Parathyroid adenoma (tissue), 2 donors: ENCODE measurements around the gene PANX3.

Experiments used
- H2AFZ ChIP-seq: fragments of 300-600 bp; sonication (generic); one replicate; pipeline ENCODE4 v1.7.0; 2017; ENCODE audit warnings: antibody characterized with exemption, mild to moderate bottlenecking
- H3K27ac ChIP-seq: fragments of 300-600 bp; sonication (generic); one replicate; pipeline ENCODE4 v1.7.0; 2017
- H3K27me3 ChIP-seq: fragments of 300-600 bp; sonication (generic); one replicate; pipeline ENCODE4 v1.7.0; 2017; ENCODE audit warnings: low read length; ENCODE audit not compliant: control insufficient read depth, insufficient read depth
- H3K36me3 ChIP-seq: fragments of 300-600 bp; sonication (generic); one replicate; pipeline ENCODE4 v1.7.0; 2017; ENCODE audit warnings: low read length; ENCODE audit not compliant: control insufficient read depth, insufficient read depth
- H3K4me1 ChIP-seq: fragments of 300-600 bp; sonication (generic); one replicate; pipeline ENCODE4 v1.7.0; 2017; ENCODE audit warnings: control low read depth
- H3K4me2 ChIP-seq: fragments of 300-600 bp; sonication (generic); one replicate; pipeline ENCODE4 v1.7.0; 2017; ENCODE audit warnings: low read length
- H3K4me3 ChIP-seq: fragments of 300-600 bp; sonication (generic); one replicate; pipeline ENCODE4 v1.7.0; 2017; ENCODE audit warnings: low read depth, low read length
- H3K79me2 ChIP-seq: fragments of 300-600 bp; sonication (generic); one replicate; pipeline ENCODE4 v1.7.0; 2017; ENCODE audit warnings: control low read depth
- H3K9ac ChIP-seq: fragments of 300-600 bp; sonication (generic); one replicate; pipeline ENCODE4 v1.7.0; 2017; ENCODE audit warnings: mild to moderate bottlenecking
- H3K9me3 ChIP-seq: fragments of 300-600 bp; sonication (generic); one replicate; pipeline ENCODE4 v1.7.0; 2017; ENCODE audit warnings: low read length; ENCODE audit not compliant: control insufficient read depth
- TF ChIP-seq, protein P1 (sequence below): fragments of 300-600 bp; sonication (generic); IDR thresholded peaks from one replicate; pipeline ENCODE4 v1.7.0; 2017; ENCODE audit warnings: antibody characterized with exemption, mild to moderate bottlenecking
- donor health status: primary hyperparathyroidism.

The PANX3 gene

DNA sequence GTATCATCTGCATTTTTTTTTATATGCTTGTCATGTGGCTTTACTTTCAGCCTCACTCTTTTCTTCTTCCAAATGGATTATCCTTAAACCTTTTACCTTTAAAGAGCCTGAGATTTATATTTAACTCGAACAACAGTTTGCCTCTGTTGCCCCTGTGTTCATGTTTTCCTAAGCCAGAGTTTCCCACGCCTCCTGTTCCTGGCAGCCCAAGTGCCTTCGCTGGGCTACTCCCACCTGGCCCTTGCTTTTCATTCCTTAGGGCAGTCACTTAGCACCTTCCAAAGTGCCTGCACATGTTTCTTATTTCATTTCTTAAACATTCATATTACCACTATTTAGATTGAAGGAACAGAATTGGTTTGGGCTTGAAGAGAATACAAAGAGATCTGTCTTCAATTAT is 24.7 kb downstream of the PANX3 start:
- Histone ChIP-seq H3K27ac (no peak overlapping the region), H2AFZ (no peak overlapping the region), H3K4me3 (no peak overlapping the region), H3K9ac (no peak overlapping the region), H3K36me3 (no peaks in the 10 kb centered on the region), H3K4me1 (no peaks in the 10 kb centered on the region), H3K4me2 (no peak overlapping the region), H3K27me3 (no peaks in the 10 kb centered on the region), H3K9me3 (no peaks in the 10 kb centered on the region), H3K79me2 (no peaks in the 10 kb centered on the region)
- TF ChIP-seq, protein P1, sequence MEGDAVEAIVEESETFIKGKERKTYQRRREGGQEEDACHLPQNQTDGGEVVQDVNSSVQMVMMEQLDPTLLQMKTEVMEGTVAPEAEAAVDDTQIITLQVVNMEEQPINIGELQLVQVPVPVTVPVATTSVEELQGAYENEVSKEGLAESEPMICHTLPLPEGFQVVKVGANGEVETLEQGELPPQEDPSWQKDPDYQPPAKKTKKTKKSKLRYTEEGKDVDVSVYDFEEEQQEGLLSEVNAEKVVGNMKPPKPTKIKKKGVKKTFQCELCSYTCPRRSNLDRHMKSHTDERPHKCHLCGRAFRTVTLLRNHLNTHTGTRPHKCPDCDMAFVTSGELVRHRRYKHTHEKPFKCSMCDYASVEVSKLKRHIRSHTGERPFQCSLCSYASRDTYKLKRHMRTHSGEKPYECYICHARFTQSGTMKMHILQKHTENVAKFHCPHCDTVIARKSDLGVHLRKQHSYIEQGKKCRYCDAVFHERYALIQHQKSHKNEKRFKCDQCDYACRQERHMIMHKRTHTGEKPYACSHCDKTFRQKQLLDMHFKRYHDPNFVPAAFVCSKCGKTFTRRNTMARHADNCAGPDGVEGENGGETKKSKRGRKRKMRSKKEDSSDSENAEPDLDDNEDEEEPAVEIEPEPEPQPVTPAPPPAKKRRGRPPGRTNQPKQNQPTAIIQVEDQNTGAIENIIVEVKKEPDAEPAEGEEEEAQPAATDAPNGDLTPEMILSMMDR: no peak

GRCh38 chr11:124638500-124638899 is 27.3 kb downstream of the PANX3 start:
- H3K79me2 ChIP-seq: no peaks in the 10 kb centered on the region
- no peaks in the 10 kb centered on the region for H3K36me3 ChIP-seq
- H2AFZ ChIP-seq: no peak overlapping the region
- H3K4me3 ChIP-seq: no peak overlapping the region
- no peaks in the 10 kb centered on the region for H3K9me3 ChIP-seq
- no peaks in the 10 kb centered on the region for H3K4me1 ChIP-seq
- H3K4me2 ChIP-seq: no peak overlapping the region
- no peak overlapping the region for H3K27ac ChIP-seq
- TF ChIP-seq, protein P1: no peak
- H3K27me3 ChIP-seq: no peaks in the 10 kb centered on the region
- H3K9ac ChIP-seq: no peak overlapping the region

DNA sequence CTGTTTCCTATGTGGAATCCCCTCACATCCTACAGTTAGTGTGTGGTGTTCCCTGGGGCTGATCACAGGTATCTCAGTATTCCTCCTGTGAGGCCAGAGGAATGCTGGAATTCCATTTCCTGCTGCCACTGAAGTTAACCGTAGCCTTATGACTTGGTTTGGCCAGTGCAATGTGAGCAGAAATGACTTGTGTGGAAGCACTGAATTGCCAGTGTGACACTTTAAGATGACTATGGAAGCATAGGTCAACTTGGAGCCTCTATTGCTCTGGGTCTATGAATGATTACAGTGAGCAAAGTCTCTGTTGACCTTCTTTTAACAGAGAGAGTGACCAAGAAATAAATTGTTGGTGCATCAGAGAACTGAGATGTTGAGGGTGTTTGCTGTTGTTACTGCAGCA is 28.0 kb downstream of the PANX3 start:
- H3K4me3 ChIP-seq: no peak overlapping the region
- H3K27me3 ChIP-seq: no peaks in the 10 kb centered on the region
- H2AFZ ChIP-seq: no peak overlapping the region
- no peaks in the 10 kb centered on the region for H3K9me3 ChIP-seq
- H3K79me2 ChIP-seq: no peaks in the 10 kb centered on the region
- H3K4me1 ChIP-seq: no peaks in the 10 kb centered on the region
- TF ChIP-seq, protein P1: no peak
- no peak overlapping the region for H3K9ac ChIP-seq
- no peak overlapping the region for H3K27ac ChIP-seq
- no peaks in the 10 kb centered on the region for H3K36me3 ChIP-seq
- H3K4me2 ChIP-seq: no peak overlapping the region

GRCh38 chr11:124640666-124641065 is 29.4 kb downstream of the PANX3 start:
- Histone ChIP-seq H3K4me2 (no peak overlapping the region), H2AFZ (no peak overlapping the region), H3K9ac (no peak overlapping the region), H3K27me3 (no peaks in the 10 kb centered on the region), H3K9me3 (no peaks in the 10 kb centered on the region), H3K4me1 (no peaks in the 10 kb centered on the region), H3K79me2 (no peaks in the 10 kb centered on the region), H3K27ac (no peak overlapping the region), H3K36me3 (no peaks in the 10 kb centered on the region), H3K4me3 (no peak overlapping the region)
- TF ChIP-seq, protein P1: no peak

DNA sequence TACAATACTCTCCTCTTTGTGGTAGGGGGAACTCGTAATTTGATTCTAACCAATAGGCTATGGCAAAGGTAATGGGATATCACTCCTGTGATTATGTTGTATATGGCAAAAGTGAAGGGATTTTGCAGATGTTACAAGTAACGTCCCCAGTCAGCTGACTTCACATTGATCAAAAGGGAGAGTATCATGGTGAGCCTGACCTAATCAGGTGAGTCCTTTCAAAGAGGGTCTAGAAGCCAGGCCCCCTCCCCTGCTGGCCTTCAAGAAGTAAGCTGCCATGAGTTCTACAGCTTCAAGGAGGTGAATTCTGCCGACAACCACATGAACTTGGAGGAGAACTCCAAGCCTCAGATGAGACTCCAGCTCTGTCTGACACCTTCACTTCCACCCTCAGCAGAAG is 31.4 kb downstream of the PANX3 start:
- no peaks in the 10 kb centered on the region for H3K36me3 ChIP-seq
- H3K27ac ChIP-seq: no peak overlapping the region
- H3K9me3 ChIP-seq: no peaks in the 10 kb centered on the region
- no peaks in the 10 kb centered on the region for H3K4me1 ChIP-seq
- no peak overlapping the region for H2AFZ ChIP-seq
- no peak overlapping the region for H3K4me3 ChIP-seq
- no peaks in the 10 kb centered on the region for H3K27me3 ChIP-seq
- H3K79me2 ChIP-seq: no peaks in the 10 kb centered on the region
- H3K4me2 ChIP-seq: no peak overlapping the region
- TF ChIP-seq, protein P1: no peak
- H3K9ac ChIP-seq: no peak overlapping the region
